Esophagus (tissue), 2 donors: Measurements from ENCODE around the gene MYT1. TPM values are rescaled to one million over a fixed set of nuclear protein-coding genes. Genes with fewer than 3 reads are reported as not detected.

Experiments used
- H3K27ac ChIP-seq, 2 donors: one replicate each; pipeline ENCODE4 v1.5.1; 2013; ENCODE audit warnings: low read depth in 2 of 2, mild to moderate bottlenecking in 2 of 2, inconsistent platforms in 1 of 2, low read length in 1 of 2, moderate library complexity in 1 of 2
- H3K27me3 ChIP-seq, 2 donors: one replicate each; pipeline ENCODE4 v1.6.1; 2013; ENCODE audit warnings: low read length in 2 of 2, control low read depth in 1 of 2, mild to moderate bottlenecking in 1 of 2; ENCODE audit not compliant: insufficient read depth in 2 of 2, control insufficient read depth in 1 of 2
- H3K36me3 ChIP-seq, 2 donors: one replicate each; pipeline ENCODE4 v1.6.1; 2013; ENCODE audit warnings: low read length in 1 of 2; ENCODE audit not compliant: control insufficient read depth in 2 of 2, insufficient read depth in 2 of 2
- H3K4me1 ChIP-seq, 2 donors: one replicate each; pipeline ENCODE4 v1.6.1; 2013; ENCODE audit warnings: low read length in 1 of 2; ENCODE audit not compliant: control insufficient read depth in 2 of 2, insufficient read depth in 2 of 2
- H3K4me3 ChIP-seq, 2 donors: one replicate each; pipeline ENCODE4 v1.5.1; 2013; ENCODE audit warnings: low read length in 2 of 2, mild to moderate bottlenecking in 2 of 2, low read depth in 1 of 2, moderate library complexity in 1 of 2
- H3K9me3 ChIP-seq, 2 donors: one replicate each; pipeline ENCODE4 v1.6.1; 2013; ENCODE audit warnings: mild to moderate bottlenecking in 2 of 2, low read depth in 1 of 2, low read length in 1 of 2, moderate library complexity in 1 of 2; ENCODE audit not compliant: control insufficient read depth in 2 of 2, insufficient read depth in 1 of 2
- WGBS, 2 donors: extraction: QIAGEN DNeasy Blood & Tissue Kit; methylation state at CpG; one replicate each; pipeline ENCODE4 v1.1.7; 2013; 5-methylcytosine and 5-hydroxymethylcytosine counted together
- polyA plus RNA-seq, 2 donors: library from polyadenylated mRNA; stranded (reverse); fragments of 200-250 nt; gene quantifications; one replicate each; pipeline ENCODE4 v1.2.3, GENCODE V29; 2013
- donor health status: healthy with polysubstance abuse.
- donor health status: Bipolar disorder and iron deficiency.

MYT1 gene
- polyA plus RNA-seq, 2 donors: not detected

DNA sequence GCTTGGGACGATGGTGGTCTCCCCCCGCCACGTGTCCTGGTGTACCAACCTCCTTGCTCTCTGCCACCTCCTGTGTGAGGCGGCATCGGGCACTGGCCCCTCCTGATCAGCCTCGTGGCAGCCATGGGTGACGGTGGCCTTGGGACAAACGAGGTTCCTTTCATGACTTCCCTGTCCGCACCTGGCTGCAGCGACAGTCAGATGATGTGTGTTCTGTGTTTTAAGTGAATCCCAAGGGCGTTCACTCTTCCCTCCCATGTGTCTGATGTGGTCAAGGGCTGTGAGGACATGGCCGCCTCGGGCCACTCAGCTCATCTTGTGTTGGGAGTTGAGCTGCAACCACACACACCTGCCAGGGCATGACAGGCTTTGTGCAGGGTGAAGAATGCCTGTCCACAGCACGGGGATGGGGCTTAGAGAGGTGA is 60.9 kb downstream of the MYT1 start:
- H3K4me1 ChIP-seq: peaks cover 0 to 5% of the 10 kb centered on the region in 2 donors
- H3K27ac ChIP-seq: no peak overlapping the region
- H3K36me3 ChIP-seq: no peaks in the 10 kb centered on the region
- 78 to 79% methylated on average over 14 of the region's 14 CpGs for WGBS, 2 donors
- H3K4me3 ChIP-seq: no peak overlapping the region
- no peaks in the 10 kb centered on the region for H3K27me3 ChIP-seq
- no peaks in the 10 kb centered on the region for H3K9me3 ChIP-seq

DNA sequence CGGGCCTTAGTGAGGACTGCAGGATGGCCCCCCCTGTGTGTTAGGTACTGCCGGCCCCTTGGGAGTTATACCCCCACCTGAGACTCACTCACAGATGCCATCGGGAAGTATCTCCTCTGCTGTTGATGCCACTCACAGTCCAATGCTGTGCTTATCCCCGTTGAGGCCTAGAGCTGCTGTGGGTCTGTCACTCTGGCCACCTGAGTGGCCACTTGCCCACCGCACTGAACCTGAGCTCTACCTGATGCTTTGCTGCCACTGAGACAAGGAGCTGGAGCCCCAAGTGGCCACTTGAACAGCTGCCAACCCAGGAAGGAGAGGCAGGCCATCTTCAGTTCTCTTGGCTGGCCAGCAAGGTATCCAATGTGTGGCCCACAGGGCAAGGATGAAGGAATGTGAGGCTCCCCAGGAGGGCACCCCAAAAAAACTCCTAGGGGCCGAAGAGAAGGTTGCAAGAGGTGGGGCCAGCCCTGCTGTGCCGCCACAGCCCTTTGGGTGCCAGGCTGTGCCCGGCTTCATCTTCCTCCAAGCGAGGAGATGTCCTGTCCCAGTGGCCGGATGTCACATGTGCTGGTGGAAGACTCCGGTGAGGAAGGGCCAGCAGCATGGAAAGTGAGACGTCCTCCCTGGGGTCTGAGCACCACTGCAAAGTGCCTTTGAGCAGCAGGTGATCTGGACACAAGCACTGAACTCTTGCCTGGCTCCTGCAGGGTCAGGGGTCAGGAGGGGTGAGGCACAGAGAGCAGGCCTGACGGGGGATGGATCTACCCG is 61.8 kb downstream of the MYT1 start:
- WGBS, 2 donors: 87 to 90% methylated on average over 14 of the region's 14 CpGs

DNA sequence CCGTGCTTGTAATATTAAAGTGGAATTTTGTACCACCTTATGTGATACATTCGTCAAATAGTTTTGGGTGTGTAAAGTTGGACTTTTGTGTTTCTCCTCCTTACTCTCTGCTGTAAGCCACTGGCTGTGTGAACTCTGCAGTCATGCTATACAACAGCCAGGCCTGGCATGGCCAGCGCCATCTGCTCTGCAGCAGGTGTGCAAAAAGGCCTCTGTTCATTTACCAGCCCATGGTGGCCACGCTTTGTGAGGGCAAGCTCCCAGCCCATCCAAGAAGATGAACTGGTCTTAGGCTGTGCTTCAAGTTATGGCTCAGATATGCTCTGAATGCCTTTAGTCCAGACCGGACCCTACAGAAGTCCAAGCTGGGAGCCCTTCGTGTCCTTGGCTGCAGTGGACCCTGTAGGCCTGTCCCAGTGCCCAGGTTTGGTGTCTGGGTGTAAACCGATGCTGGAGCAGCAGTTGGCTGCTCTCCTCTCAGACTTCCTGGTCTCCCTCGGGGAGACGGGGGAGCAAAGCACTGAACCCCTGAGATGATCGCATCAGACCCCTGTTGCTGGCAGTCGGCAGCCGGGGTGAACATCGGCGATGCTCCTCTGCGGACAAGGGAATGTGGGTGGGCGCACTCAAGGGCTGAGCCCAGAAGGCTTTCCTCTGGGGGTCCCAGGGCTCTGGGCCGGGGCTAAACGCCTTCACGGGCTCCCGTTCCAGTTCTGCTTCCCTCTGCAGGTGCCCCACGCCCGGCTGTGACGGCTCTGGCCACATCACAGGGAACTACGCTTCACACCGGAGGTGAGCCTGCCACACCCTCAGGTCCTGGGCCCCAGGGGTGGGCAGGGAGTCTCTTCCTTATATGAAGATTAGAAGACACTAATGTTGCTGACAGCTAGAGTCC is 62.7 kb downstream of the MYT1 start:
- 81 to 82% methylated on average over 25 of the region's 25 CpGs for WGBS, 2 donors
- Histone ChIP-seq H3K4me3 (no peak overlapping the region), H3K27me3 (no peaks in the 10 kb centered on the region), H3K9me3 (no peaks in the 10 kb centered on the region), H3K4me1 (peaks cover 0 to 5% of the 10 kb centered on the region in 2 donors), H3K36me3 (no peaks in the 10 kb centered on the region), H3K27ac (no peak overlapping the region)

More for the DNA sequence above, 61.8 kb downstream of the MYT1 start:
- Histone ChIP-seq H3K27ac (no peak overlapping the region), H3K4me1 (peaks cover 0 to 5% of the 10 kb centered on the region in 2 donors), H3K27me3 (no peaks in the 10 kb centered on the region), H3K36me3 (no peaks in the 10 kb centered on the region), H3K4me3 (no peak overlapping the region), H3K9me3 (no peaks in the 10 kb centered on the region)

DNA sequence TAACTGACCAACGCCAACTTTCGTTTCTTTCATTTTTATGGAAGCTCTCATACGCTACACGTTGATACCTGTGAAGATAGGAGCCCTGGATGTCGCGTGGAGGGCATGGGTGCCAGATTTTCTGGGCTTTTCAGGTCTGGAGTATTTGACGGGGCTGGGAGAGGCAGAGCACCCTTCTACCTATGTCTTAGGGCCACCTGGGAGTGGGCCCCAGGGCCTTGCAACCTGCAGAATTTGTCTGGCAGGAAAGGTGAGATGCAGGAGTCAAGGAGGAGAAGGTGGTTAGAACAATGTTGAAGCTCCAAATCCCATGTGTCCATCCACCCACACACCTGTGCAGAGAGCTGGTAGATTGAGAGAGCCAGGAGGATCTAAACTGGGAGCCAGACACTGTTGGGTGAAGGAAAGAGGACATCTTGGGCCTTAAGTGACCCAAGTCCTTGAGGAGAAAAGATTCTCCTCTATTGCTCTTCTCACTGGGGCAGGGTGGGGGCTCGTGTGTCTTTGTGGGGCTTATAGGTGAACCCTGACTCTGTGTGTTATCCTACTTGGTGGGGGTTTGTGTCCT is 63.9 kb downstream of the MYT1 start:
- WGBS, 2 donors: 88 to 90% methylated on average over 8 of the region's 8 CpGs
- H3K4me3 ChIP-seq: no peak overlapping the region
- H3K4me1 ChIP-seq: peaks cover 0 to 5% of the 10 kb centered on the region in 2 donors
- H3K27me3 ChIP-seq: no peaks in the 10 kb centered on the region
- H3K36me3 ChIP-seq: no peaks in the 10 kb centered on the region
- H3K9me3 ChIP-seq: no peaks in the 10 kb centered on the region
- no peak overlapping the region for H3K27ac ChIP-seq

DNA sequence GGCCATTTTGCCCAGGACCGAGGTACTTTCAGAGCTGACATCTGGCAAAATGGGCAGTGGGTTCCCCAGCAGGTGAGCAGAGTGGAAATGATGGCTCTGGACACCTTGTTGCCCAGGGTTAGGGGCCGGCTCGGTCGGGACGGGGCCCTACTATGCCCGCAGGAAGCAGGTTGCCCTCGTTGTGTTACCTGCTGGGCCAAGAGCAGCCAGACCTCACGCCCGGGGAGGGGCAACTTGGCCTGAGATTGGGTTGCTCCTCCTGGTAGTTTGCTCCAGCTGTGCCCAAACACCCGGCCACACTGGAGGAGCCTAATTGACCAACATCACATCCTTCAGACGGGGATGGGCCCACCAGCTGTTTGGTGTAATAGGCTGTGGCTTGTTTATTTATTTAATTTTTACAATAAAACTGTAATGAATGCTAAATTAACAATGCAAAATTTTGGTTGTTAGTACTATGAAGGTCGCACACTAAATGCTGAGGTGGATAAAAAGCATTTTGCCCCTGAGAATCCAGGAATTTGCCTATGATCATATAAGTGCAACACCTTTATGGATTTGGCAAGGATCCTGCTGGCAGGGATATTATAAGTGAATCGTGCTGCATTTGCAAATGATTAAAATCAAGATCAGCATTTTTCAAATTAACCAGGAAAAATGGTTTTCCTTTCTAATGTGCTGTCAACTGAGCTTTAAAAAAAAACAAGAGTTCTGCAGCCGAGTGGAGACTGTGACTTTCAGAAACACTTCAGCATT is 64.7 kb downstream of the MYT1 start:
- WGBS, 2 donors: 66 to 73% methylated on average over 14 of the region's 14 CpGs
- Histone ChIP-seq H3K4me3 (no peak overlapping the region), H3K9me3 (no peaks in the 10 kb centered on the region), H3K4me1 (no peaks in the 10 kb centered on the region), H3K27me3 (no peaks in the 10 kb centered on the region), H3K36me3 (no peaks in the 10 kb centered on the region), H3K27ac (no peak overlapping the region)

DNA sequence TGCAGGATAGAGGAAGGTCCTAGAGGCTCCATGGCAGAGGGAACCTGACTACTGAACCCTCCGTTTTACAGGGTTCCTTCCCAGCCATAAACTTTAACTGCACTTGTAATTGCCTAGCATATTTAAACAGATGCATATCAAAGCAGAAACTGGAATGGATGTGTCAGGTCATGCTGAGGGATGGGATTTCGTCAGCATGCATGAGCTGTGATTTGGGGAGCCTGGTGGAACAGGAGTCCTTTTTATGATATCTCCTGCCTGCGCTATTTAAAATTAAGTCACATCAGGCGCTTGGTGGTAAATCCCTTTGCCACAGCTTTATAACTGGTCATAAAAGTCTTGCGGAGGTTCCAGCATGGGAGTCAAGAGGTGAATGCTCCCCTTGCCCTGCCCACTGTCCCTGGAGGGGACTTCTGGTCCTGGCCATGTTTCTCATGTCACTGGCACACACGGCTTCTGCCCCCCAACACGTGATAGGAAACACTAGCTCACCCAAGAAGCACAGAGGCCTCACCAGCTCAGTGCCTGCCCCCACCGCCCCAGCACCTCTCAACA is 65.3 kb downstream of the MYT1 start:
- H3K27me3 ChIP-seq: no peaks in the 10 kb centered on the region
- no peak overlapping the region for H3K27ac ChIP-seq
- H3K4me1 ChIP-seq: no peaks in the 10 kb centered on the region
- no peaks in the 10 kb centered on the region for H3K9me3 ChIP-seq
- WGBS, 2 donors: 64 to 67% methylated on average over 8 of the region's 8 CpGs
- H3K4me3 ChIP-seq: no peak overlapping the region
- H3K36me3 ChIP-seq: no peaks in the 10 kb centered on the region

DNA sequence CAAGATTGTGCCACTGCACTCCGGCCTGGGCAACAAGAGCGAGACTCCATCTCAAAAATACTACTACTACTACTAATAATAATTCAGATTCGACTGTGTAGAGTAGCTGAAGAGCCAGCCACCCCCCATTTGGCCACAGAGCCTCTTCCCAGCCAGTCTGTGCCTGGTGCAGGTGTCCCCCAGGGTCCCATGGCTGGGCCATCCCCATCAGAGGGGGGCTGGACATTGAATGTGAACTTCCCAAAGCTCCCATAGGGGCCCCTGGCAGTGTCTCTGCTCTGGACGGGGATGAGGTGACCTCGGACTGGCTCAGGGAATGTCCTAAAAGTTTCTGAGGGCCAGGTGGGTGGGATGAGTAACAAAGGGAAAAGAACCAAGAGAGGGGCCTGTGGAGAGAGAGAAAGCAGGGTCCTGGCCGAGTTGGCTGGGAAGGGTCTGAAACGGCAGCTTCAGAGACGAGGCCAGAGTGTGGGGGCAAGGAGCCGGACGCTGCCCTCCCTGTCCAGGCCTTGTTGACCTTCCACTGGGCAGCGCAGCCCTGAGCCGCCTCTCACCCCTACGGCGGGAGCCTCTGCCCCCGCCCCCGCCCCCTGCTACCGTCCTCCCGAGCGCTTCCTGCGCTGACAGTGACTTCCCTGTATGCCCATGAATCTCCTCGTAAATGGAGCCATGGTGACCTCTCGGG is 66.4 kb downstream of the MYT1 start:
- WGBS, 2 donors: 86 to 89% methylated on average over 22 of the region's 22 CpGs
- Histone ChIP-seq H3K4me1 (no peaks in the 10 kb centered on the region), H3K36me3 (no peaks in the 10 kb centered on the region), H3K9me3 (no peaks in the 10 kb centered on the region), H3K27ac (no peak overlapping the region), H3K4me3 (no peak overlapping the region), H3K27me3 (no peaks in the 10 kb centered on the region)

DNA sequence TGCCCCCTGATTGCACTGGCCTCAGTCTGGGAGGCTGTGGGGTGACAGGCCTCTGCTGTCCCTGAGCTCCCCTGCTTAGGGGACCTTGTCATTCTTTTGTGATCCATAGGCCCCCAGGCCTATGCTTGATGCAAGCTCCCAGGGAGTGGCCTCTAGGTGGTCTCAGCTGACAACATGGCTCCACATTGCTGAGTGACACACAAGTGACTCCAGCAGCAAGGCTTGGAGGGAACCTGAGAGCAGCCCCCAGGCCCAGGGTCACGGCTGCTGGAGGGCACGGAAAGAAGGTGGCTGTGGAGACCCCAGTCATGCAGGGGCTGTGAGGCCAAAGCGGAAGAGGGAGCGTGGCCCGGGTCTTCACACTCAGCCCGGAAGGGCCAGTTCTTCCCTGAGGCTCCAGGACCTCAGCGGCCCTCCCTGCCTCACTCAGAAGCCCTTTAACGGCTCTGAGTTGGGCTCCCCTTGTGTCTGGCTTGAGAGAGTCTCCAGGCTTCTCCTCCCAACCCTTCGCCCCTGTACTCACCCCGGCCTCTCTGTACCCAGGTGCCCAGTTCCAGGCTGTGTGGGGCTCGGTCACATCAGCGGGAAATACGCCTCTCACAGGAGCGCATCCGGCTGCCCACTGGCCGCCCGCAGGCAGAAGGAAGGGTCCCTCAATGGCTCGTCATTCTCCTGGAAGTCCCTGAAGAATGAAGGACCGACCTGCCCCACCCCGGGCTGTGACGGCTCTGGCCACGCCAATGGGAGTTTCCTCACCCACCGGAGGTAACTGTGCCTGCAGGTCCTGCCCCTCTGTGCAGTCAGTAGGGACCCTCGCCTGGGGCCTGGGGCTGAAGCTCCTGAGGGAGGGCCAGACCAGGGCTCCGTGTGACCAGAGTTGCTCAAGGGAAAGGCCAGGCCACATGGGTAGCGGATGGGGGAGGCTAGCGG is 67.6 kb downstream of the MYT1 start:
- Histone ChIP-seq H3K36me3 (no peaks in the 10 kb centered on the region), H3K4me3 (no peak overlapping the region), H3K27ac (no peak overlapping the region), H3K27me3 (no peaks in the 10 kb centered on the region), H3K4me1 (no peaks in the 10 kb centered on the region), H3K9me3 (no peaks in the 10 kb centered on the region)
- WGBS, 2 donors: 92% methylated on average over 27 of the region's 27 CpGs
